ENCODE data around the gene RNFT1. TPM values are rescaled to one million over a fixed set of nuclear protein-coding genes. Genes with fewer than 3 reads are reported as not detected.
A peak's percentile ranks its signal among the peaks of the same experiment; 100 is the strongest.
"Not testable (repeated sequence)": the region's sequence is repeated elsewhere in the genome, so short reads cannot be mapped to it uniquely, and the experiment has no call there.

RNFT1 gene
- total RNA-seq (ENCODE audit: insufficient read depth, low replicate concordance) = 17.3 TPM

- DNase-seq (ENCODE audit: low spot score) = peak; percentile 92
These were observed at the start of gene RNFT1 for GRCh38 chr17:59964482-59965328. Gene RNFT1 (minus strand): TSS chr17:59964740. CDS start chr17:59964663, 77 bp downstream.

GRCh38 chr17:60009326-60009725 lies 44.8 kb upstream of the RNFT1 start:
- not testable (repeated sequence) for DNase-seq (ENCODE audit: low spot score)

- DNase-seq (ENCODE audit: low spot score) = not testable (repeated sequence)
These were observed 43.8 kb upstream of the RNFT1 start for GRCh38 chr17:60008377-60008776.

- no peak for DNase-seq (ENCODE audit: low spot score)
These were observed 41.6 kb upstream of the RNFT1 start for GRCh38 chr17:60006160-60006559.

- DNase-seq (ENCODE audit: low spot score) = not testable (repeated sequence)
These were observed 40.0 kb upstream of the RNFT1 start for GRCh38 chr17:60004561-60004960.

GRCh38 chr17:60002405-60002804 lies 37.9 kb upstream of the RNFT1 start:
- not testable (repeated sequence) for DNase-seq (ENCODE audit: low spot score)

- DNase-seq (ENCODE audit: low spot score) = not testable (repeated sequence)
These were observed 32.1 kb upstream of the RNFT1 start for GRCh38 chr17:59996608-59997007.

GRCh38 chr17:59975166-59975565 lies 10.6 kb upstream of the RNFT1 start:
- DNase-seq (ENCODE audit: low spot score) = not testable (repeated sequence)

GRCh38 chr17:59973483-59973882 lies 8.9 kb upstream of the RNFT1 start:
- DNase-seq (ENCODE audit: low spot score) = not testable (repeated sequence)

GRCh38 chr17:59972778-59973177 lies 8.2 kb upstream of the RNFT1 start:
- no peak for DNase-seq (ENCODE audit: low spot score)

GRCh38 chr17:59971771-59972170 lies 7.2 kb upstream of the RNFT1 start:
- not testable (repeated sequence) for DNase-seq (ENCODE audit: low spot score)

- DNase-seq (ENCODE audit: low spot score) = no peak
These were observed 630 bp downstream of the RNFT1 start for GRCh38 chr17:59963738-59964481.

- DNase-seq (ENCODE audit: low spot score) = no peak
These were observed 1.7 kb downstream of the RNFT1 start for GRCh38 chr17:59962739-59963318.

GRCh38 chr17:59959574-59959973 lies 5.0 kb downstream of the RNFT1 start:
- not testable (repeated sequence) for DNase-seq (ENCODE audit: low spot score)

GRCh38 chr17:59954856-59955255 lies 9.7 kb downstream of the RNFT1 start:
- DNase-seq (ENCODE audit: low spot score) = no peak

GRCh38 chr17:59950049-59950448 lies 14.5 kb downstream of the RNFT1 start:
- no peak for DNase-seq (ENCODE audit: low spot score)

GRCh38 chr17:59947310-59947709 lies 17.2 kb downstream of the RNFT1 start:
- not testable (repeated sequence) for DNase-seq (ENCODE audit: low spot score)

GRCh38 chr17:59946433-59946832 lies 18.1 kb downstream of the RNFT1 start:
- not testable (repeated sequence) for DNase-seq (ENCODE audit: low spot score)

GRCh38 chr17:59941131-59941530 lies 23.4 kb downstream of the RNFT1 start:
- no peak for DNase-seq (ENCODE audit: low spot score)

GRCh38 chr17:59940697-59941096 lies 23.8 kb downstream of the RNFT1 start:
- DNase-seq (ENCODE audit: low spot score) = not testable (repeated sequence)

- DNase-seq (ENCODE audit: low spot score) = not testable (repeated sequence)
These were observed 31.2 kb downstream of the RNFT1 start for GRCh38 chr17:59933317-59933716.

GRCh38 chr17:59930768-59931167 lies 33.8 kb downstream of the RNFT1 start:
- peak; percentile 31 for DNase-seq (ENCODE audit: low spot score)
